Naive thymus-derived CD4-positive, alpha-beta T cell (primary cell): ENCODE results near the gene DNAJC4. TPM values are rescaled to one million over a fixed set of nuclear protein-coding genes. Genes with fewer than 3 reads are reported as not detected.

Experiments
- ATAC-seq: fragments of 150-1000 bp; cut with Tn5 transposase; 2 replicates; pipeline ENCODE4 v1.10.0; 2021; ENCODE audit warnings: mild to moderate bottlenecking, moderate library complexity
- CTCF ChIA-PET: fragments of 350-600 bp; sonication (Branson Sonifier 250); formaldehyde crosslinking; loops from one replicate; lab custom pipeline; 2021; ENCODE audit warnings: antibody characterized with exemption; lab: Charles Lee
- POLR2A ChIA-PET: fragments of 350-600 bp; sonication (Branson Sonifier 250); formaldehyde crosslinking; loops from one replicate; lab custom pipeline; 2021; ENCODE audit warnings: antibody characterized with exemption, inconsistent platforms; lab: Charles Lee
- DNase-seq, 9 donors: peaks; one replicate each; pipeline versions ENCODE4 v3.0.0 to v3.0.0-alpha.2; 2020 to 2022; ENCODE audit warnings: mixed read lengths in 1 of 9
- H3K27ac ChIP-seq: one replicate; pipeline ENCODE4 v1.7.0; 2013; ENCODE audit warnings: mild to moderate bottlenecking, low read depth, low read length, moderate library complexity
- H3K27me3 ChIP-seq, 2 donors: one replicate each; pipeline ENCODE4 v1.7.0; 2013; ENCODE audit warnings: low read length in 2 of 2, mild to moderate bottlenecking in 2 of 2, moderate library complexity in 2 of 2; ENCODE audit not compliant: control insufficient read depth in 2 of 2, insufficient read depth in 2 of 2
- H3K36me3 ChIP-seq, 3 experiments: 1 replicate in 2 of 3; 2 replicates in 1 of 3; pipeline ENCODE4 v1.7.0; 2013; ENCODE audit warnings: low read length in 3 of 3, mild to moderate bottlenecking in 3 of 3, moderate library complexity in 1 of 3; ENCODE audit not compliant: insufficient read depth in 3 of 3, control insufficient read depth in 2 of 3
- H3K4me1 ChIP-seq, 2 donors: one replicate each; pipeline ENCODE4 v1.7.0; 2013; ENCODE audit warnings: low read length in 2 of 2, mild to moderate bottlenecking in 2 of 2, moderate library complexity in 1 of 2; ENCODE audit not compliant: control insufficient read depth in 2 of 2, insufficient read depth in 2 of 2
- H3K4me3 ChIP-seq: 2 replicates; pipeline ENCODE4 v1.7.0; 2013; ENCODE audit warnings: mild to moderate bottlenecking, low read length
- H3K9me3 ChIP-seq, 3 experiments: 1 replicate in 2 of 3; 2 replicates in 1 of 3; pipeline ENCODE4 v1.7.0; 2013; ENCODE audit warnings: low read length in 3 of 3; ENCODE audit not compliant: control insufficient read depth in 2 of 3
- H3K27ac Mint-ChIP-seq, 9 donors: one replicate each; pipeline ENCODE4 v1.8.0; 2020 to 2022; ENCODE audit warnings: mixed read lengths in 9 of 9, mild to moderate bottlenecking in 8 of 9, moderate library complexity in 5 of 9, inconsistent platforms in 2 of 9
- H3K27me3 Mint-ChIP-seq, 5 donors: one replicate each; pipeline ENCODE4 v1.8.0; 2021 to 2022; ENCODE audit warnings: mixed read lengths in 5 of 5, mild to moderate bottlenecking in 1 of 5
- H3K36me3 Mint-ChIP-seq, 5 donors: one replicate each; pipeline ENCODE4 v1.8.0; 2020 to 2022; ENCODE audit warnings: mixed read lengths in 5 of 5, mild to moderate bottlenecking in 3 of 5, inconsistent platforms in 1 of 5
- H3K4me1 Mint-ChIP-seq, 7 donors: one replicate each; pipeline ENCODE4 v1.8.0; 2020 to 2022; ENCODE audit warnings: mixed read lengths in 7 of 7, mild to moderate bottlenecking in 3 of 7, inconsistent platforms in 1 of 7
- H3K4me3 Mint-ChIP-seq, 10 donors: one replicate each; pipeline ENCODE4 v1.8.0; 2020 to 2022; ENCODE audit warnings: mild to moderate bottlenecking in 10 of 10, mixed read lengths in 10 of 10, moderate library complexity in 6 of 10, inconsistent platforms in 2 of 10
- H3K9me3 Mint-ChIP-seq, 11 donors: one replicate each; pipeline ENCODE4 v1.8.0; 2020 to 2022; ENCODE audit warnings: mixed read lengths in 11 of 11, mild to moderate bottlenecking in 4 of 11, inconsistent platforms in 1 of 11, moderate library complexity in 1 of 11
- intact Hi-C, 2 donors: fragments of 100-400 bp; cut with micrococcal nuclease; formaldehyde crosslinking; loops; one replicate each; pipeline ENCODE4 v1.15.1; 2023
- polyA plus RNA-seq, 2 donors: library from polyadenylated mRNA; unstranded; fragments of 300-500 nt; fragmentation: Illumina TruSeq; gene quantifications; one replicate each; pipeline ENCODE4 v1.2.3, GENCODE V29; 2021
- total RNA-seq, 6 experiments: library from RNA in 5 of 6; stranded (reverse) in 5 of 6; gene quantifications; 1 replicate in 5 of 6; 2 replicates in 1 of 6; pipeline ENCODE4 v1.2.3 and lab custom pipeline; 2021 to 2026

DNAJC4 gene
- total and polyA plus RNA-seq, 7 experiments from 2014 or later: 24.3 to 61.7 (median 39.9) TPM

DNA sequence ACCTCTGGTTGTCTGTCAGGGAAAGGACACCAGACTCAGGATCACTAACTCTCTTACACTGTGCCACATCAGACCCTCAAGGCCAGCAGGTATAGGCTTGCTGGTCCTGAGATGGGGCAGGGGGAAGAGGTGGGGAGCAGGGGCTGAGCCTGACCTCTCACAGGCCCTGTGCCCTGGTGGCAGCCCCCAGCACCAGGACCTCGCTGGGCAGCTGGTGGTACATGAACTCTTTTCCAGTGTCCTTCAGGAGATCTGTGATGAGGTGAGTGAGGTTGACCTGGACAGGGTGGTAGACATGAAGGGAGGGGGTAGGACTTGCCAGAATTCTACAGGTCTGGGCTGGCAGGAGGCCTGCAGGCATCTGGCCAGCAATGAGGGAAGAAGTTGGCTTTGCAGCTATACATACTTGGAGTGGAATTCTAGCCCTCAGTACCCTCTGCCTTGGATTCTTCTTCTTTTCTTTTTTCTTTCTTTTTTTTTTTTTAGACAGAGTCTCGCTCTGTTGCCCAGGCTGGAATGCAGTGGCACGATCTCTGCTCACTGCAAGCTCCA, 2.9 kb upstream of the DNAJC4 start:
- Mint-ChIP-seq H3K4me3 (peak overlapping the region; percentile 87 to 96 (median 92)), H3K27me3 (no peaks in the 10 kb centered on the region), H3K9me3 (no peaks in the 10 kb centered on the region), H3K27ac (peak overlapping the region; percentile 76 to 92 (median 86)), H3K36me3 (no peaks in the 10 kb centered on the region), H3K4me1 (peaks cover 17 to 60% (median 43%) of the 10 kb centered on the region in 7 donors)
- Histone ChIP-seq H3K27ac (peak overlapping the region; percentile 89), H3K4me3 (peak overlapping the region; percentile 60), H3K4me1 (peaks cover 30 to 37% of the 10 kb centered on the region in 2 donors), H3K36me3 (peaks cover 0 to 16% (median 3%) of the 10 kb centered on the region in 3 experiments), H3K27me3 (no peaks in the 10 kb centered on the region), H3K9me3 (no peaks in the 10 kb centered on the region)
- CTCF ChIA-PET: interaction anchor here (0.6 to 5.5 kb wide), 5 partner anchors 15 to 94 kb away, joined by 3 to 66 read pairs (median 5); partner anchors contain the start of genes FERMT3, PRDX5 and TRMT112
- ATAC-seq (no peak), DNase-seq (no peak)
- intact Hi-C loops: loop anchor here (2.0 kb wide), 2 partner anchors 41 to 61 kb away; partner anchors contain the start of genes MACROD1 (in 1 of the 2) and STIP1 (in 1 of the 2)
- POLR2A ChIA-PET: interaction anchor here (0.6 to 14.3 kb wide), 14 partner anchors 11 to 524 kb away, joined by 3 to 220 read pairs (median 7); partner anchors contain the start of genes FERMT3, FKBP2, PLCB3 and PPP1R14B

DNA sequence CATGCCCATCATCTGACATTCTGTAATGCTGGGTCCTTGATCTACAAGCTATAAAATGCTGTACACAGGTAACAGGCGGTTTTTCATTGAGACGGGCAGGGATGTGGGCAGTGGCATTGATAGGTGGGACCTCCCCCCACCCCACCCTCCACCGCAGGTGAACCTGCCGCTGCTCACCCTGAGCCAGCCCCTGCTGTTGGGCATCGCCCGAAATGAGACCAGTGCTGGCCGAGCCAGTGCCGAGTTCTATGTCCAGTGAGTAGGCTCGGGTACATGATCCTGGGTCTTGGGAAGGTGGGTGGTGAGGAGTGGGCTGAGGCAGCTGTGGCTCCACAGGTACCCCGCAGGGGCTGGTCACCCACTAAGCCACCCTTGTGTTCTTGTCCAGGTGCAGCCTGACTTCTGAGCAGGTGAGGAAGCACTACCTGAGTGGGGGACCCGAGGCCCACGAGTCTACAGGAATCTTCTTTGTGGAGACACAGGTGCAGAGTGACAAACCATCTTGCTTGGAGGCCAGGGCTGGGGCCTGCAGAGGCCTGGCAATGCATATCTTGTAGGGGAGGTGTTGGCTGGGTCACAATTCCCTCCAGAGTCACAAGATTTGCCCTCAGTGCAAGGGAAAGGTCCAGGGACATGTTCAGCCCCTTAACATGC, 1.1 kb upstream of the DNAJC4 start:
- no peak for DNase-seq
- Mint-ChIP-seq H3K9me3 (no peaks in the 10 kb centered on the region), H3K27ac (peak overlapping the region; percentile 46 to 96 (median 92)), H3K4me3 (peak overlapping the region; percentile 88 to 96 (median 90)), H3K36me3 (no peaks in the 10 kb centered on the region), H3K4me1 (peaks cover 23 to 75% (median 57%) of the 10 kb centered on the region in 7 donors), H3K27me3 (no peaks in the 10 kb centered on the region)
- Histone ChIP-seq H3K36me3 (peaks cover 0 to under 1% (median 0%) of the 10 kb centered on the region in 3 experiments), H3K4me3 (peak overlapping the region; percentile 79), H3K9me3 (no peaks in the 10 kb centered on the region), H3K4me1 (peaks cover 30 to 45% of the 10 kb centered on the region in 2 donors), H3K27ac (peak overlapping the region; percentile 83), H3K27me3 (no peaks in the 10 kb centered on the region)
- ChIA-PET CTCF (no interaction called here), POLR2A (interaction anchor here (0.6 to 8.3 kb wide), 8 partner anchors 12 to 75 kb away, joined by 3 to 94 read pairs (median 4); partner anchors contain the start of genes FERMT3, FKBP2 and STIP1)
- intact Hi-C loops: no loop called here
- no peak for ATAC-seq

DNA sequence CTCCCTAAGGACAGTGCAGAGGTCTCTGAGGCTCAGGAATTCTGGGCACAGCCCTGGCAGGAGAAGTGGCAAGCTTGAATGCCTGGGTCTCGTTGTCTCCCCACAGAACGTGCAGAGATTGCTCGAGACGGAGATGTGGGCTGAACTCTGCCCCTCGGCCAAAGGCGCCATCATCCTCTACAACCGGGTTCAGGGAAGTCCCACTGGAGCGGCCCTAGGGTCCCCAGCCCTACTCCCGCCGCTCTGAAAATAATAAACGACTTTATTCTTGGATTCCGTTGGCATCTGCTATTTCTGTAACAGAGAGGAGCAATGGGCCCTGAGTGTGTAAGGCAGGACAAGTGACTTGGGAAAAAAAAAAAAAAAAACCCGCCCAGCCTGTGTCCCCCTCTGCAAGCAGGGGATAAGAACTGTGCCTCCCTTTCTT, 591 bp upstream of the DNAJC4 start:
- H3K4me3 Mint-ChIP-seq: peak overlapping the region; percentile 88 to 96 (median 90)
- H3K36me3 ChIP-seq: no peaks in the 10 kb centered on the region
- no peaks in the 10 kb centered on the region for H3K36me3 Mint-ChIP-seq
- H3K9me3 ChIP-seq: no peaks in the 10 kb centered on the region
- ATAC-seq: no peak
- H3K27me3 Mint-ChIP-seq: no peaks in the 10 kb centered on the region
- peak overlapping the region; percentile 83 for H3K27ac ChIP-seq
- H3K27ac Mint-ChIP-seq: peak overlapping the region; percentile 85 to 96 (median 92)
- no peaks in the 10 kb centered on the region for H3K9me3 Mint-ChIP-seq
- H3K4me1 Mint-ChIP-seq: peaks cover 23 to 71% (median 57%) of the 10 kb centered on the region in 7 donors
- peak overlapping the region; percentile 79 for H3K4me3 ChIP-seq
- CTCF ChIA-PET: interaction anchor here (0.7 to 0.8 kb wide), 2 partner anchors 42 to 75 kb away, joined by 3 to 6 read pairs; partner anchors contain the start of gene ESRRA
- H3K4me1 ChIP-seq: peaks cover 30 to 43% of the 10 kb centered on the region in 2 donors
- POLR2A ChIA-PET: interaction anchor here (0.6 to 8.3 kb wide), 8 partner anchors 10 to 53 kb away, joined by 3 to 94 read pairs (median 4); partner anchors contain the start of genes FERMT3, FKBP2 and STIP1
- H3K27me3 ChIP-seq: no peaks in the 10 kb centered on the region
- intact Hi-C loops: loop anchor here (1.0 kb wide), 8 partner anchors 12 to 76 kb away; partner anchors contain the start of genes FKBP2 (in 2 of the 2), ESRRA (in 1 of the 2) and GPR137 (in 1 of the 2)
- no peak for DNase-seq

DNA sequence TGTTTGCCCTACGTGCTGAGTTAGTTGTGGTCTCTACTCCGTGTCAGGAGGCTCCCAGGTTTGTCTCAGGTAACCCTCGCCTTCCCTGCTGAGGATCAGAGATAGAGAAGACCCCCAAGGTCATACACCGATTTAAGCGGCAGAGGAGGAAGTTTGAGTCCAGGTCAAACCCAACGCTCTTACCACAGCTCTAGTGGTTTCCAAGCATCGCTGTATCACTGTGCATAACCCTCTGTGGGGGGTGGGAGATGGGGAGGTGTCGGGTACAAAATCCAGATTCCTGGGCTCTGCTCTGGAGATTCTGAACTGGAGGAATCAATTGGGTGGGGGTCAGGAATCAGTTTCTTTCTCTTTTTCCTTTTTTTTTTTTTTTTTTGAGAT, 627 bp downstream of the DNAJC4 start:
- Mint-ChIP-seq H3K9me3 (no peaks in the 10 kb centered on the region), H3K27ac (peak overlapping the region; percentile 69 to 96 (median 92)), H3K4me1 (peaks cover 28 to 74% (median 55%) of the 10 kb centered on the region in 7 donors), H3K36me3 (peaks cover 0 to 1% (median 0%) of the 10 kb centered on the region in 5 donors), H3K27me3 (no peaks in the 10 kb centered on the region), H3K4me3 (peak overlapping the region; percentile 88 to 96 (median 90))
- DNase-seq: no peak
- Histone ChIP-seq H3K4me3 (peak overlapping the region; percentile 79), H3K27me3 (no peaks in the 10 kb centered on the region), H3K27ac (peak overlapping the region; percentile 83), H3K36me3 (no peaks in the 10 kb centered on the region), H3K4me1 (peaks cover 32 to 43% of the 10 kb centered on the region in 2 donors), H3K9me3 (no peaks in the 10 kb centered on the region)
- ChIA-PET POLR2A (interaction anchor here (0.6 to 8.3 kb wide), 8 partner anchors 9 to 1440 kb away, joined by 3 to 94 read pairs (median 5); partner anchors contain the start of genes FERMT3 and FKBP2), CTCF (no interaction called here)
- intact Hi-C loops: loop anchor here (1.0 kb wide), 8 partner anchors 10 to 74 kb away; partner anchors contain the start of genes FKBP2 (in 2 of the 2), ESRRA (in 1 of the 2) and GPR137 (in 1 of the 2)
- ATAC-seq: no peak

DNA sequence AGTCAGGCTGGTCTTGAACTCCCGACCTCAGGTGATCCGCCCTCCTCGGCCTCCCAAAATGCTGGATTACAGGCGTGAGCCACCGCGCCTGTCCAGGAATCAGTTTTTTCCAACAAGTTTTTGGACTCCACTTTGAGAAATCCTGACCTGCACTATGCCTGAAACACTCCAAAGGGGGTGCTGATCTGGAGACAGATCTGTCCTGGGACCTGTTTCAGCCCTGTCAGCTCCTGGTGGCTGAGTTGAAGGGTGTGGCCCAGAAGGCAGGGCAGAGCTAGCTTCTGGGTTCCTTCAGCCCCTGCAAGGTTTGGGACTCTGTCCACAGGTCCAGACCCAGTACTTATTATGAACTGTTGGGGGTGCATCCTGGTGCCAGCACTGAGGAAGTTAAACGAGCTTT, 1.2 kb downstream of the DNAJC4 start:
- no peaks in the 10 kb centered on the region for H3K27me3 Mint-ChIP-seq
- H3K4me1 ChIP-seq: peaks cover 32 to 43% of the 10 kb centered on the region in 2 donors

More for the DNA sequence above, 1.2 kb downstream of the DNAJC4 start:
- Mint-ChIP-seq H3K4me3 (peak overlapping the region; percentile 55 to 96 (median 90)), H3K4me1 (peaks cover 28 to 76% (median 55%) of the 10 kb centered on the region in 7 donors), H3K27ac (peak overlapping the region in 8 of 9 donors; percentile 9 to 96 (median 84)), H3K36me3 (peaks cover 0 to 1% (median 0%) of the 10 kb centered on the region in 5 donors), H3K9me3 (no peaks in the 10 kb centered on the region)
- POLR2A ChIA-PET: interaction anchor here (0.8 to 8.3 kb wide), 8 partner anchors 8 to 38 kb away, joined by 3 to 94 read pairs (median 4); partner anchors contain the start of genes FERMT3, FKBP2 and PLCB3
- Histone ChIP-seq H3K9me3 (no peaks in the 10 kb centered on the region), H3K4me3 (no peak overlapping the region), H3K36me3 (no peaks in the 10 kb centered on the region), H3K27ac (peak overlapping the region; percentile 47), H3K27me3 (no peaks in the 10 kb centered on the region)
- CTCF ChIA-PET: interaction anchor here (2.0 kb wide), 1 partner anchor 69 kb away, joined by 6 read pairs; the partner anchor contains the start of gene CATSPERZ
- ATAC-seq (no peak), DNase-seq (no peak)
- intact Hi-C loops: no loop called here
